Measurements from ENCODE around the gene TRIM24. TPM values are rescaled to one million over a fixed set of nuclear protein-coding genes. Genes with fewer than 3 reads are reported as not detected.

The TRIM24 gene
- total and polyA plus RNA-seq, 10 of the 15 experiments (the other 5 are each of a cell fraction or from before 2014, with no cell fraction given): 4.6 to 23.5 (median 13.6) TPM

DNA sequence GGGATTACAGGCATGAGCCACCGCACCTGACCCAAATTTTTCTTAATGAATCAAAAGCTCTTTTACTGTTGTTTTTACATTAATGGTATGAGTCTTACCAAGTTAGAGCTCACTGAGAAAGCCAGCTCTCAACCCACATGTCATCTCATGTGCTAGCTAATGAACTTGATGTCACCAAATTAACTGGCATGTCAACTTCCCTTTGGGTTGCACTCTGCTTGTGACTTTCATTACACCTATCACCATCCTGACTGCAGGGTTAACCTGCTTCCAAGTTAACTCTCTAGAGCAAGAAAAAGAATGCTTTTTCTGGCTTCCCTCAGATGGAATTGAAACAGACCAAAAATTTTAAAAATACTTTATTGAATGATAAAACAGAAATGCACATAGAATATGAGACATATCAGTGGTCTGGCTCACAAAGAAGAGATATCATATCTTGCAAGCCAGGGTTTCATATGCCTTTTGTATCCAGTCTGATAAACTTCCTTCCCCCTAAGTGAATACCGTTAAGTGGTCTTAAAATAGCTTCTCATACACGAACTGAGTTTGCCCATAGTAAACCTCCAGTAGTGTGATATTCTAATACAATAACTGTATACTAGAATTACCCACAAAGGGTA, 42.9 kb upstream of the TRIM24 start (continued):
- TF ChIP-seq POLR2A (IDR thresholded peaks at IDR 0.05; ENCODE audit: low read depth, low read length): no peak
- no peak for TF ChIP-seq TCF7 (IDR thresholded peaks at IDR 0.05; ENCODE audit: borderline replicate concordance)
- TF ChIP-seq, protein P1, sequence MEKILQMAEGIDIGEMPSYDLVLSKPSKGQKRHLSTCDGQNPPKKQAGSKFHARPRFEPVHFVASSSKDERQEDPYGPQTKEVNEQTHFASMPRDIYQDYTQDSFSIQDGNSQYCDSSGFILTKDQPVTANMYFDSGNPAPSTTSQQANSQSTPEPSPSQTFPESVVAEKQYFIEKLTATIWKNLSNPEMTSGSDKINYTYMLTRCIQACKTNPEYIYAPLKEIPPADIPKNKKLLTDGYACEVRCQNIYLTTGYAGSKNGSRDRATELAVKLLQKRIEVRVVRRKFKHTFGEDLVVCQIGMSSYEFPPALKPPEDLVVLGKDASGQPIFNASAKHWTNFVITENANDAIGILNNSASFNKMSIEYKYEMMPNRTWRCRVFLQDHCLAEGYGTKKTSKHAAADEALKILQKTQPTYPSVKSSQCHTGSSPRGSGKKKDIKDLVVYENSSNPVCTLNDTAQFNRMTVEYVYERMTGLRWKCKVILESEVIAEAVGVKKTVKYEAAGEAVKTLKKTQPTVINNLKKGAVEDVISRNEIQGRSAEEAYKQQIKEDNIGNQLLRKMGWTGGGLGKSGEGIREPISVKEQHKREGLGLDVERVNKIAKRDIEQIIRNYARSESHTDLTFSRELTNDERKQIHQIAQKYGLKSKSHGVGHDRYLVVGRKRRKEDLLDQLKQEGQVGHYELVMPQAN (conservative IDR thresholded peaks at IDR 0.05): no peak

DNA sequence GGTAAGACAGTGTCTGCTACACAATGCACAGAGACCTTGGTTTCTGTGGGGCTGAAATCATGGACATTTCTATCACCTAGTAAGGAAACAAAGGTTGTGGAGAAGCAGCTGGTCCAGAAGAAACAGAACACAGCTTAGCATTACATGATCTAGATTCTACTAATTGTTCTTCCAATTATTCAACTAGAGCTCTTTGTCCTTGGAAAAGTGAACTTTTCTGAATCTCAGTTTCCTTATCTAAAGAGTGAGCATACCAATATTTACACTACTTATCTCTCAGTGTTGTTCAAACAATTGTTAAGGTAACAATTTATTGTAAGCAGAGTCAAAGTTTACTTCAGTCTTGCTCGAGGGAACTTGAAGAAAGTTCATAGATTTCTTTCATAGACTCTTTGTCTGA, 42.3 kb upstream of the TRIM24 start:
- intact Hi-C loops (cut with micrococcal nuclease; ENCODE audit: unreplicated experiment): no loop called here
- DNase-seq (ENCODE audit: low read depth, low spot score) (no peak), ATAC-seq (no peak), FAIRE-seq (no peak)
- no peaks in the 10 kb centered on the region for H3K36me3 ChIP-seq (ENCODE audit: control insufficient read depth in 2 of 2, insufficient read depth in 2 of 2, low read length in 1 of 2)
- no peaks in the 10 kb centered on the region for H3K27me3 ChIP-seq (replicated peaks in 1 of 2; ENCODE audit: control insufficient read depth in 2 of 2, insufficient read depth in 2 of 2, low read length in 1 of 2)
- ChIA-PET CTCF (no interaction called here), RAD21 (ENCODE audit: unreplicated experiment) (interaction anchor here (1.1 kb wide), 1 partner anchor 42 kb away, joined by 4 read pairs; the partner anchor contains the start of gene TRIM24), SMC1A (ENCODE audit: uncharacterized antibody, unreplicated experiment) (interaction anchor here (1.4 kb wide), 1 partner anchor 10 kb away, joined by 7 read pairs; no protein-coding TSS in a partner anchor), POLR2A (no interaction called here)
- in situ Hi-C loops (cut with MboI): no loop called here
- no peaks in the 10 kb centered on the region for H3K9me3 ChIP-seq (replicated peaks; ENCODE audit: control insufficient read depth, insufficient read depth, low read length)
- H3K4me1 ChIP-seq (ENCODE audit: control insufficient read depth, insufficient read depth, low read length): no peaks in the 10 kb centered on the region
- no TSS peak for BruUV-seq (replicated peaks)
- H3K79me2 ChIP-seq (ENCODE audit: control insufficient read depth, insufficient read depth, low read length): no peaks in the 10 kb centered on the region
- H3K9ac ChIP-seq (ENCODE audit: control insufficient read depth, insufficient read depth, low read length): no peak overlapping the region
- no peak overlapping the region for H3K4me2 ChIP-seq (ENCODE audit: control insufficient read depth, insufficient read depth)
- no peaks in the 10 kb centered on the region for H4K20me1 ChIP-seq (ENCODE audit: control insufficient read depth, insufficient read depth)
- H3K27ac ChIP-seq (ENCODE audit: control insufficient read depth, insufficient read depth): no peak overlapping the region
- WGBS (ENCODE audit: insufficient coverage, insufficient replicate concordance, low lambda C conversion rate, missing lambda C conversion rate): 33% methylated on average over 1 of the region's 1 CpG
- H3K4me3 ChIP-seq: no peak overlapping the region
- no peak overlapping the region for H2AFZ ChIP-seq (ENCODE audit: control insufficient read depth, low read depth, low read length)
- TF ChIP-seq, protein P1 (conservative IDR thresholded peaks at IDR 0.05): no peak
- TF ChIP-seq, protein P2, sequence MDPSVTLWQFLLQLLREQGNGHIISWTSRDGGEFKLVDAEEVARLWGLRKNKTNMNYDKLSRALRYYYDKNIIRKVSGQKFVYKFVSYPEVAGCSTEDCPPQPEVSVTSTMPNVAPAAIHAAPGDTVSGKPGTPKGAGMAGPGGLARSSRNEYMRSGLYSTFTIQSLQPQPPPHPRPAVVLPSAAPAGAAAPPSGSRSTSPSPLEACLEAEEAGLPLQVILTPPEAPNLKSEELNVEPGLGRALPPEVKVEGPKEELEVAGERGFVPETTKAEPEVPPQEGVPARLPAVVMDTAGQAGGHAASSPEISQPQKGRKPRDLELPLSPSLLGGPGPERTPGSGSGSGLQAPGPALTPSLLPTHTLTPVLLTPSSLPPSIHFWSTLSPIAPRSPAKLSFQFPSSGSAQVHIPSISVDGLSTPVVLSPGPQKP (IDR thresholded peaks at IDR 0.05; ENCODE audit: low read depth, low read length): no peak
- TF ChIP-seq TAF1 (IDR thresholded peaks at IDR 0.05; ENCODE audit: borderline replicate concordance, low read depth, low read length) (no peak), PAX8 (IDR thresholded peaks at IDR 0.05) (no peak), ESRRA (IDR thresholded peaks at IDR 0.05; ENCODE audit: low read length) (no peak), HDAC2 (IDR thresholded peaks at IDR 0.05) (no peak)
- TF ChIP-seq, protein P3, sequence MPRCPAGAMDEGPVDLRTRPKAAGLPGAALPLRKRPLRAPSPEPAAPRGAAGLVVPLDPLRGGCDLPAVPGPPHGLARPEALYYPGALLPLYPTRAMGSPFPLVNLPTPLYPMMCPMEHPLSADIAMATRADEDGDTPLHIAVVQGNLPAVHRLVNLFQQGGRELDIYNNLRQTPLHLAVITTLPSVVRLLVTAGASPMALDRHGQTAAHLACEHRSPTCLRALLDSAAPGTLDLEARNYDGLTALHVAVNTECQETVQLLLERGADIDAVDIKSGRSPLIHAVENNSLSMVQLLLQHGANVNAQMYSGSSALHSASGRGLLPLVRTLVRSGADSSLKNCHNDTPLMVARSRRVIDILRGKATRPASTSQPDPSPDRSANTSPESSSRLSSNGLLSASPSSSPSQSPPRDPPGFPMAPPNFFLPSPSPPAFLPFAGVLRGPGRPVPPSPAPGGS (IDR thresholded peaks at IDR 0.05; ENCODE audit: borderline replicate concordance, insufficient read depth, low read depth, low read length, poor library complexity, severe bottlenecking): no peak
- TF ChIP-seq, protein P4, sequence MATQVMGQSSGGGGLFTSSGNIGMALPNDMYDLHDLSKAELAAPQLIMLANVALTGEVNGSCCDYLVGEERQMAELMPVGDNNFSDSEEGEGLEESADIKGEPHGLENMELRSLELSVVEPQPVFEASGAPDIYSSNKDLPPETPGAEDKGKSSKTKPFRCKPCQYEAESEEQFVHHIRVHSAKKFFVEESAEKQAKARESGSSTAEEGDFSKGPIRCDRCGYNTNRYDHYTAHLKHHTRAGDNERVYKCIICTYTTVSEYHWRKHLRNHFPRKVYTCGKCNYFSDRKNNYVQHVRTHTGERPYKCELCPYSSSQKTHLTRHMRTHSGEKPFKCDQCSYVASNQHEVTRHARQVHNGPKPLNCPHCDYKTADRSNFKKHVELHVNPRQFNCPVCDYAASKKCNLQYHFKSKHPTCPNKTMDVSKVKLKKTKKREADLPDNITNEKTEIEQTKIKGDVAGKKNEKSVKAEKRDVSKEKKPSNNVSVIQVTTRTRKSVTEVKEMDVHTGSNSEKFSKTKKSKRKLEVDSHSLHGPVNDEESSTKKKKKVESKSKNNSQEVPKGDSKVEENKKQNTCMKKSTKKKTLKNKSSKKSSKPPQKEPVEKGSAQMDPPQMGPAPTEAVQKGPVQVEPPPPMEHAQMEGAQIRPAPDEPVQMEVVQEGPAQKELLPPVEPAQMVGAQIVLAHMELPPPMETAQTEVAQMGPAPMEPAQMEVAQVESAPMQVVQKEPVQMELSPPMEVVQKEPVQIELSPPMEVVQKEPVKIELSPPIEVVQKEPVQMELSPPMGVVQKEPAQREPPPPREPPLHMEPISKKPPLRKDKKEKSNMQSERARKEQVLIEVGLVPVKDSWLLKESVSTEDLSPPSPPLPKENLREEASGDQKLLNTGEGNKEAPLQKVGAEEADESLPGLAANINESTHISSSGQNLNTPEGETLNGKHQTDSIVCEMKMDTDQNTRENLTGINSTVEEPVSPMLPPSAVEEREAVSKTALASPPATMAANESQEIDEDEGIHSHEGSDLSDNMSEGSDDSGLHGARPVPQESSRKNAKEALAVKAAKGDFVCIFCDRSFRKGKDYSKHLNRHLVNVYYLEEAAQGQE (IDR thresholded peaks at IDR 0.05; ENCODE audit: low read depth, low read length): no peak

Measured in GM12878 (cell line).